Natural killer cell (primary cell): ENCODE data around the gene ZNF580. TPM values are rescaled to one million over a fixed set of nuclear protein-coding genes. Genes with fewer than 3 reads are reported as not detected.

Experiments used
- ATAC-seq, 3 donors: fragments of 150-1000 bp in 2 of 3; fragments of 200-7000 bp in 1 of 3; cut with Tn5 transposase; 1 replicate in 1 of 3; 2 replicates in 2 of 3; pipeline ENCODE4 v1.10.0; 2021; ENCODE audit warnings: mild to moderate bottlenecking in 2 of 3, moderate library complexity in 2 of 3
- DNase-seq, 2 donors: peaks; one replicate each; pipeline versions ENCODE4 v3.0.0 to v3.0.0-alpha.2; 2013 to 2021; ENCODE audit warnings: mixed read lengths in 1 of 2
- H3K27ac ChIP-seq: one replicate; pipeline ENCODE4 v1.5.1; 2013; ENCODE audit warnings: mild to moderate bottlenecking, low read length
- H3K27me3 ChIP-seq: one replicate; pipeline ENCODE4 v1.6.1; 2013; ENCODE audit warnings: low read length; ENCODE audit not compliant: control insufficient read depth, insufficient read depth
- H3K36me3 ChIP-seq: one replicate; pipeline ENCODE4 v1.6.1; 2013; ENCODE audit warnings: low read length; ENCODE audit not compliant: control insufficient read depth, insufficient read depth
- H3K4me1 ChIP-seq: one replicate; pipeline ENCODE4 v1.6.1; 2013; ENCODE audit warnings: low read length; ENCODE audit not compliant: control insufficient read depth, insufficient read depth
- H3K4me3 ChIP-seq: one replicate; pipeline ENCODE4 v1.5.1; 2013; ENCODE audit warnings: low read length
- H3K9me3 ChIP-seq: one replicate; pipeline ENCODE4 v1.6.1; 2013; ENCODE audit warnings: low read length; ENCODE audit not compliant: control insufficient read depth, insufficient read depth
- H3K27ac Mint-ChIP-seq, 2 donors: one replicate each; pipeline ENCODE4 v1.8.0; 2022; ENCODE audit warnings: mild to moderate bottlenecking in 2 of 2, mixed read lengths in 2 of 2, moderate library complexity in 1 of 2
- H3K27me3 Mint-ChIP-seq, 2 donors: one replicate each; pipeline ENCODE4 v1.8.0; 2022; ENCODE audit warnings: low read depth in 2 of 2, mixed read lengths in 2 of 2
- H3K36me3 Mint-ChIP-seq: one replicate; pipeline ENCODE4 v1.8.0; 2022; ENCODE audit warnings: mixed read lengths
- H3K4me1 Mint-ChIP-seq, 2 donors: one replicate each; pipeline ENCODE4 v1.8.0; 2022; ENCODE audit warnings: mixed read lengths in 2 of 2
- H3K4me3 Mint-ChIP-seq: one replicate; pipeline ENCODE4 v1.8.0; 2022; ENCODE audit warnings: mild to moderate bottlenecking, moderate library complexity, mixed read lengths
- H3K9me3 Mint-ChIP-seq, 2 donors: one replicate each; pipeline ENCODE4 v1.8.0; 2022; ENCODE audit warnings: mixed read lengths in 2 of 2
- WGBS: methylation state at CpG from one replicate; pipeline ENCODE4 v1.1.7; 2013; ENCODE audit warnings: missing lambda C conversion rate; ENCODE audit not compliant: insufficient coverage; 5-methylcytosine and 5-hydroxymethylcytosine counted together
- intact Hi-C: fragments of 100-400 bp; cut with micrococcal nuclease; formaldehyde crosslinking; loops from one replicate; pipeline ENCODE4 v1.14.2; 2022
- total RNA-seq, 4 donors: library from RNA; stranded (reverse); fragments of 120-200 nt in 1 of 4; gene quantifications; one replicate each; pipeline versions ENCODE4 v1.2.3 to v1.2.4, GENCODE V29; 2013 to 2022
- TF ChIP-seq, protein P1 (sequence below): fragments of 200-600 bp; IDR thresholded peaks from one replicate; pipeline ENCODE4 v1.8.0; 2022; ENCODE audit warnings: antibody characterized with exemption

ZNF580 gene
- total RNA-seq, 3 donors from 2014 or later (not counting 1 experiment from before 2014, with no cell fraction given) = 38.0 to 46.0 (median 40.0) TPM

DNA sequence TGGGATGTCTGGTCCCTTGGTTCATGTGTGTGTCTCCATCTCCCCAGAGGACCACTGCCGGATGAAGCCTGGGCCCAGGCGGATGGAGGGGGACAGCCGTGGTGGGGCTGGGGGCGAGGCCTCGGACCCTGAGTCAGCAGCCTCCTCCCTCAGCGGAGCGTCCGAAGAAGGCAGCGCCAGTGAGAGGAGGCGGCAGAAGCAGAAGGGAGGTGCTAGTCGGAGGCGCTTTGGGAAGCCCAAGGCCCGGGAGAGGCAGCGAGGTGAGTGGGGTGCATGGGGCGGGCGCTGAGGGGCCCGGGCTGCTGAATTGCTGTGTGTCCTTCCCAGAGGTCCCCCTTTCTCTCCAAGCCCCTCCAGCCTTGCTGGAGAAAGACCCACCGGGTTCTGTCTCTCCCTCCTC lies 10.4 kb downstream of the ZNF580 start:
- no peak for ATAC-seq
- H3K4me3 ChIP-seq = no peak overlapping the region
- TF ChIP-seq, protein P1, sequence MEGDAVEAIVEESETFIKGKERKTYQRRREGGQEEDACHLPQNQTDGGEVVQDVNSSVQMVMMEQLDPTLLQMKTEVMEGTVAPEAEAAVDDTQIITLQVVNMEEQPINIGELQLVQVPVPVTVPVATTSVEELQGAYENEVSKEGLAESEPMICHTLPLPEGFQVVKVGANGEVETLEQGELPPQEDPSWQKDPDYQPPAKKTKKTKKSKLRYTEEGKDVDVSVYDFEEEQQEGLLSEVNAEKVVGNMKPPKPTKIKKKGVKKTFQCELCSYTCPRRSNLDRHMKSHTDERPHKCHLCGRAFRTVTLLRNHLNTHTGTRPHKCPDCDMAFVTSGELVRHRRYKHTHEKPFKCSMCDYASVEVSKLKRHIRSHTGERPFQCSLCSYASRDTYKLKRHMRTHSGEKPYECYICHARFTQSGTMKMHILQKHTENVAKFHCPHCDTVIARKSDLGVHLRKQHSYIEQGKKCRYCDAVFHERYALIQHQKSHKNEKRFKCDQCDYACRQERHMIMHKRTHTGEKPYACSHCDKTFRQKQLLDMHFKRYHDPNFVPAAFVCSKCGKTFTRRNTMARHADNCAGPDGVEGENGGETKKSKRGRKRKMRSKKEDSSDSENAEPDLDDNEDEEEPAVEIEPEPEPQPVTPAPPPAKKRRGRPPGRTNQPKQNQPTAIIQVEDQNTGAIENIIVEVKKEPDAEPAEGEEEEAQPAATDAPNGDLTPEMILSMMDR = no peak
- H3K9me3 ChIP-seq = no peaks in the 10 kb centered on the region
- Mint-ChIP-seq H3K27me3 (peaks cover 0 to 7% of the 10 kb centered on the region in 2 donors), H3K4me1 (peaks cover 28 to 40% of the 10 kb centered on the region in 2 donors), H3K27ac (peak overlapping the region in 1 of 2 donors; percentile 65), H3K9me3 (no peaks in the 10 kb centered on the region), H3K4me3 (peak overlapping the region; percentile 13), H3K36me3 (no peaks in the 10 kb centered on the region)
- H3K27me3 ChIP-seq = no peaks in the 10 kb centered on the region
- peaks cover 41% of the 10 kb centered on the region for H3K4me1 ChIP-seq
- WGBS = 86% methylated on average over 18 of the region's 18 CpGs
- H3K36me3 ChIP-seq = no peaks in the 10 kb centered on the region
- no peak for DNase-seq
- intact Hi-C loops = loop anchor here (5.0 to 10.0 kb wide), 3 partner anchors 474 to 1456 kb away; partner anchors contain the start of genes TSEN34 and ZSCAN5A
- H3K27ac ChIP-seq = no peak overlapping the region

DNA sequence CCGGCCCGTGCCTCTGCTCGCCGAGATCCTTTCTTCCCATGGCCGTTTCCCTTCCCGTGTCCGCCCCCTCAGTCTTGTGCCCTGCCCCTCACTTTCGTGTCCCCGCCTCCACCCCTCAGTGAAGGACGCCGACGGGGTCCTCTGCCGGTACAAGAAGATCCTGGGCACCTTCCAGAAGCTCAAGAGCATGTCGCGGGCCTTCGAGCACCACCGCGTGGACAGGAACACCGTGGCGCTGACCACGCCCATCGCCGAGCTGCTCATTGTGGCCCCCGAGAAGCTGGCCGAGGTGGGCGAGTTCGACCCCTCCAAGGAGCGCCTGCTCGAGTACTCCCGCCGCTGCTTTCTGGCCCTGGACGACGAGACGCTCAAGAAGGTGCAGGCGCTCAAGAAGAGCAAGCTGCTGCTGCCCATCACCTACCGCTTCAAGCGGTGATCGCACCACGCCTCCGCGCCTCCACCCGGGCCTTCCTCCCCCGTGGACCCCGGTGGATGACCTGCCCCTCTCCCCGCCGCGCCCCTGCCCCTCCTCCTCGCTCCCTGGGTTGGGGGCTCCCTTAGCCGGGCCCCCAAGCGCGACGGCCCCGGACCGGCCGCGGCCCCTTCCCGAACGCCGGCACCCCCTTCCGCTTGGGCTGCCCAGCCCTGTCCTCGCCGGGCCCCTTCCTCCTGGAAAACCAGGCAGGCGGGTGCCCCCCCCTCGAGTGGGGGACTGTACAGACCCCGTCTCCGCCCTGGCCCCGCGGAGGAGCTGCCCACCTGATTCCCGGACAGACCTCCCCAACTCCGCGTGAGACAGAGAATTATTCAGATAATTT lies 11.7 kb downstream of the ZNF580 start:
- Histone ChIP-seq H3K4me3 (no peak overlapping the region), H3K36me3 (no peaks in the 10 kb centered on the region), H3K27ac (no peak overlapping the region), H3K9me3 (no peaks in the 10 kb centered on the region), H3K4me1 (peaks cover 47% of the 10 kb centered on the region), H3K27me3 (no peaks in the 10 kb centered on the region)
- 95% methylated on average over 71 of the region's 71 CpGs for whole genome bisulfite sequencing
- Mint-ChIP-seq H3K27me3 (peaks cover 0 to 7% of the 10 kb centered on the region in 2 donors), H3K4me3 (no peak overlapping the region), H3K27ac (peak overlapping the region in 1 of 2 donors; percentile 33), H3K9me3 (no peaks in the 10 kb centered on the region), H3K4me1 (peaks cover 35 to 51% of the 10 kb centered on the region in 2 donors), H3K36me3 (no peaks in the 10 kb centered on the region)
- TF ChIP-seq, protein P1 = no peak
- ATAC-seq = no peak
- intact Hi-C loops = loop anchor here (5.0 to 10.0 kb wide), 3 partner anchors 475 to 1458 kb away; partner anchors contain the start of genes TSEN34 and ZSCAN5A
- no peak for DNase-seq

DNA sequence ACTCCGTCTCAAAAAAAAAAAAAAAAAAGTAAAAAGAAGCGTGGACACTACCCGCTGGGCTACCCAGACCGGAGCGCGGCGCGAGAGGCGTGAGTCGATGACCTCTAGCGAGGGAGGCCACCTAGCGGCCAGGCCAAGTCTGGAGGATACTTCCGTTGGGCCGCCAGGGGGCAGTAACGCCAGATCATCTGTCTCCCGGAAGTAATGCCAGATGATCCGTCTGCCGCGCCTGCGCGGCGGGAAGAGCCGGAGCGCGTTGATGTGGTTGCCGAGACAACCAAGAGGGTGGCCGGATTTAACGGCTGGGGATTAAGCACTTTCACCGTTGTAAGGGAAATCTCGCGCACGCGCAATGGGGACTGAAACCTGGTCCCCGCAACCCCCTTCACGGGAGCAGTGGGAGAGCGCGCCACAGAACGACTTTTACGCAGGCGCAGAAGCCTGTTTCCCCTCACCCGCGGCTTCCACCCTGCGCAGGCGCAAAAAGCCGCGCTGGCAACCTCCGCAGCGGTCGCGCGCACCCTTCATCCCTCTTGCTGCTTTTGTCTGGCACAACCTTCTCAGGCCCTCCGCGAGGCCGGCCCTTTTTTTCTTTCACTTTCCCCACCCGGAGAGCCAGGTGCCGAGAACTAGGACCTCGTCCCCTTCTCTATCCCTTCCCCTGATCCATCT lies 13.0 kb downstream of the ZNF580 start:
- H3K27ac Mint-ChIP-seq = peak overlapping the region; percentile 99 to 100

More for the DNA sequence above, 13.0 kb downstream of the ZNF580 start:
- Mint-ChIP-seq H3K9me3 (no peaks in the 10 kb centered on the region), H3K4me3 (peak overlapping the region; percentile 100), H3K36me3 (no peaks in the 10 kb centered on the region), H3K4me1 (peaks cover 38 to 53% of the 10 kb centered on the region in 2 donors), H3K27me3 (peaks cover 0 to 7% of the 10 kb centered on the region in 2 donors)
- TF ChIP-seq, protein P1 = peak; percentile 99
- DNase-seq = peak; percentile 98 to 100
- ATAC-seq = peak; percentile 50 to 75 (median 67)
- WGBS = under 1% methylated on average over 57 of the region's 57 CpGs
- Histone ChIP-seq H3K4me3 (peak overlapping the region; percentile 65), H3K9me3 (no peaks in the 10 kb centered on the region), H3K4me1 (peaks cover 50% of the 10 kb centered on the region), H3K27me3 (no peaks in the 10 kb centered on the region), H3K27ac (peak overlapping the region; percentile 100), H3K36me3 (peaks cover 5% of the 10 kb centered on the region)
- intact Hi-C loops = loop anchor here (1.0 to 10.0 kb wide), 6 partner anchors 18 to 1459 kb away; partner anchors contain the start of genes EPN1, TSEN34 and ZSCAN5A
